Activated gamma-delta T cell (primary cell): ENCODE data around the gene STK24.

Experiments used
- DNase-seq: peaks from one replicate; lab custom pipeline; 2025; lab: John Stamatoyannopoulos, UW

Gene STK24

GRCh38 chr13:98556142-98556816, 20.6 kb downstream of the STK24 start:
- DNase-seq, result no peak

- DNase-seq, result no peak
Observed at GRCh38 chr13:98549728-98550317, 27.1 kb downstream of the STK24 start.

GRCh38 chr13:98549006-98549727, 27.7 kb downstream of the STK24 start:
- DNase-seq, result no peak

- DNase-seq, result no peak
Observed at GRCh38 chr13:98548230-98548629, 28.7 kb downstream of the STK24 start.

- DNase-seq, result no peak
Observed at GRCh38 chr13:98547455-98547854, 29.5 kb downstream of the STK24 start.

- DNase-seq, result no peak
Observed at GRCh38 chr13:98546402-98546801, 30.5 kb downstream of the STK24 start.

GRCh38 chr13:98544104-98544710, 32.7 kb downstream of the STK24 start:
- DNase-seq, result no peak

GRCh38 chr13:98543378-98544103, 33.4 kb downstream of the STK24 start:
- no peak for DNase-seq

GRCh38 chr13:98542568-98543377, 34.1 kb downstream of the STK24 start:
- DNase-seq, result no peak

GRCh38 chr13:98541701-98542203, 35.2 kb downstream of the STK24 start:
- no peak for DNase-seq

GRCh38 chr13:98541191-98541590, 35.7 kb downstream of the STK24 start:
- no peak for DNase-seq

- DNase-seq, result no peak
Observed at GRCh38 chr13:98540476-98540875, 36.4 kb downstream of the STK24 start.

GRCh38 chr13:98539666-98540065, 37.2 kb downstream of the STK24 start:
- no peak for DNase-seq

GRCh38 chr13:98538876-98539275, 38.0 kb downstream of the STK24 start:
- DNase-seq, result no peak

GRCh38 chr13:98537740-98538139, 39.2 kb downstream of the STK24 start:
- DNase-seq, result no peak

- DNase-seq, result no peak
Observed at GRCh38 chr13:98537306-98537705, 39.6 kb downstream of the STK24 start.

GRCh38 chr13:98536729-98537128, 40.2 kb downstream of the STK24 start:
- no peak for DNase-seq

GRCh38 chr13:98535501-98536354, 41.2 kb downstream of the STK24 start:
- no peak for DNase-seq

- no peak for DNase-seq
Observed at GRCh38 chr13:98534821-98535220, 42.1 kb downstream of the STK24 start.

GRCh38 chr13:98533912-98534311, 43.0 kb downstream of the STK24 start:
- no peak for DNase-seq
